ENCODE data around the gene GPC6.

GPC6 gene

GRCh38 chr13:93755341-93755740, 528.7 kb downstream of the GPC6 start:
- no peak for DNase-seq

DNA sequence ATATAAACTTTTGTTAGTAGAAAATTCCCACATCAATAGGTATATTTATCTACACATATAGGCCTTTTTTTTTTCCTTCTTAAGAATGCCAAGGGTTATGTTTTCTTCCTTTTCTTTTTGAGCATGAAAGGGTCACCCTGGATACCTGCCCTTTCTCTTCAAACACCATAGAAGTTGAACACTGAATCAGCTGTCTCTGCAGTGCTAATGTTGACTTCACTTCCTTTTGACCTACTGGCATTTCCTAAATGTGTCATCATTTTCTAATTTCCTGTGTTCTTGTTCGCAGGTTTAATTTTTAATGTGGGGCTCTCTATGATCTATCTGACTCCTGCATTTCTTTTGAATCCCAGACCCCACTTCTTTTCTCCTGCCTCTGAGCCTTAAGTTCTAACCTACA, 532.0 kb downstream of the GPC6 start:
- DNase-seq, result no peak

DNA sequence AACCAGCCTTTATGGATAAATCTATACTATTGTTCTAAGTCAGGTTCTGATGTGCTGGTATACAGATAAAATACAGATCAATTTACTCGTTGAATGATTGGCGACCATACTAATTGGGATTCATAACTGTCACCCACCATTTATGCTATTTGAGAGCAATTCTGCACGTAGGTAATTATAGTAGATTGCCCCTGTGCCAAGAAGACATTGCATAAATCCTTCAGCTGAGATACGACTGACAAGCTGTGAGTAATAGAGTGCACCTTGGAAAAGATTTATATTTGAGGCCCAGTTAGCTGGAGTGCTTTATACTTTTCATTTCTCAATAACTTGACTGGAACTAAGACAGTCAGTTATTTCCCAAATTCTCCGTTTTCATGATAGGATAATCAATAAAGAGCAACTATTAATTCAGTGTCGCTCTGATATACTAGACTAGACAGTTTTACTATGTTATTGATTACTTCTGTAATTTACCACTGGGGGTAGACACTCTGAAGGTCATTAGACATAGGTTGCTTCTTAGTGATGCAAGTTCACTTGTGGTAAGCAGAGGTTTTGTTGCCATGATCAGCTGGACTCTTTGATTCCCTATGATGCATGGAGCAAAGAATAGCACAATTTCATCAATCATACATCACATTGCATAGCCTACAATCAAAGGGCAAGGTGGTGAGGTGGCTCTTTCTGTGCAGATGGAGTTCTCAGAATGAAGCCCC, 536.3 kb downstream of the GPC6 start:
- no peak for DNase-seq

GRCh38 chr13:93765062-93765461, 538.5 kb downstream of the GPC6 start:
- DNase-seq, result no peak

GRCh38 chr13:93765811-93766210, 539.2 kb downstream of the GPC6 start:
- DNase-seq, result no peak

DNA sequence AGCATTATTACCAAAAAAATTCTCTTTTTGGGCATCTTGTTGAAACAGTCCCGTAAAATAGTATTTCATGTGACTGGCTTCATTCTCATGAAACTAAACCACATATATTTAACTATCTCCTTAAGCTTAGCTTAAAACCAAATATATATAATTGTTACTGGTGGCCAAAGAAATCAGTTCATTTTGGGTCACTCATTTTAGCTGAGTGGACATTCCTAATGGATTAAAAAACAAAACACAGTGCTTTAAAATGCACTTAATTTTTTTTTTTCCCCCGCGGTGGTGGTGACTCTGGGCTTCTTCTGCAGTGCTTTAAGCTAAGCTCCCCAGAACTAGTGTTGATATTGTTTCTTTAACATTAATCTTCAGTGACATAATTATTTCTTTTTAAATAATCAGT, 540.1 kb downstream of the GPC6 start:
- no peak for DNase-seq

DNA sequence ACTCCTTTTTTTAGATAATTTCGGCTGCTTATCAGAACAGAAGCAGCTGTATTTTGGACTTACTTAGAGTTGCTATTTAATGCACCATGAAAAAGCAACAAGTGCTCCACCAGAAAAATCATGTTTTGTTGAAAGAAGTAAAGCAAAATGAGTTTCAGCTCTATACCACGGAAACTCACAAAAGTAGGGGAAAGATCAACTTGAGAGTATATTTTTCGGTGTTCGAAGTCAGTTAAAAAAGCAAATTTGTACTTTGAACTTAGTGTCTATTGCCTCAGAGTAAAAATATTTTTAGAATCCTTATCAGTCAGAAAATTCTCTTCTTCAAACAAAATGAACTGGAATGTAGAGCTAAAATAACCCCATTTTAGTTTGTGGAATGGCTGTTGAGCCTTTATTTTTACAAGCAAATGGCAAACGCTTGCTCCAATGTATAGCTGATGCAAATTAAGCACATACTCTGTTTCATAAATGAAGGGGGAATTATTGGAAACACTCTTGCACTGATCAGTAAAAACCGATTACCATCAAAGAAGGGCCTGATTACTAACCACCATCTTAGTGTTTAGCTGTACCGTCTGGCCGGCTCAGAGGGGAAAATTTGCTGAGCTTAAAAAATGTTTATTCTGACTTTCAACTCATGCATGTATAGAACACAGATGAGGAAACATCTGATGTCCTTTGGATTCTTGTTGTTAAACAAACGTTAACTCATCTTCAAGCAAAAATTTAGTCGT, 540.7 kb downstream of the GPC6 start:
- no peak for DNase-seq

DNA sequence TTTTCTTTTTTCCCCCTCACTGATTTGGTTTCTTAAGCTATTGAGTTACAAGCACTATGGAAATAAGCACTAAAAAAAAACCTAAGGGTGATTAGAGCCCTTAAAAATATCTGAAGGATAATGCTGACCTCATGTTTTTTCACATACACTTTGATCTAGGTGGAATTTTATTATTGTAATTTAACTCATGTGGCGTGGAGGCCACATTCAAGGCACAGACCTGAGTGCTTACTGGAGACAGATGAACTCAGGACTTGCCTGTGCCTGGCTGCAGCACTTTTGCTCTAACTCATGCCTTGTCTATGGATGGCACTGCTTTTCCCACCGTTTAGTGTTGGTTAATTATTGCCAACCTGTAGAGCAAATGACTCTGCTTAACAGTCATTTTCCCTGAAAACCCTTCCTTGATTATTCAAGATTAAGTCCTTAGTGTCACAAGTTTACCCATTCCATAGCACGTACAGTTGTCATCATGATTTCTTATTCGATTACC, 541.4 kb downstream of the GPC6 start:
- no peak for DNase-seq

DNA sequence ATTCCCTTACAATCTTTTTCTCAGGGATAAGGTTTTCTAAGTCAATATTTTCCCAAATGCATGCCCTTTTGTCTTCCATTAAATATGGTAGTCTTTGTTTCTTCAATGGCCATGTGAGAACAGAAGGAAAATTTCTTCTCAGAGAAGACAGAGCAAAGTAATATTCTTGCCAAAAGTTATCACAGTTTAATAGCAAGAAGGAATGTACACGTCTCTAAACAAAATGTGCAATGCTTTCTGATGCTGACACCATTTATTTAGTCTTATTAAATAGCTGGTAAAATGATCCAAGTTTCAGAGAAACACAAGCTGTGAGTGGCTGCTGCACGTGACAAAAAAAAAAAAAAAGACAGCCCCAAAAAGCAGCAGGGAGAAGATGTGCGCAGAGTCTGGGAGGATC, 542.5 kb downstream of the GPC6 start:
- DNase-seq, result no peak

GRCh38 chr13:93769607-93770006, 543.0 kb downstream of the GPC6 start:
- no peak for DNase-seq

DNA sequence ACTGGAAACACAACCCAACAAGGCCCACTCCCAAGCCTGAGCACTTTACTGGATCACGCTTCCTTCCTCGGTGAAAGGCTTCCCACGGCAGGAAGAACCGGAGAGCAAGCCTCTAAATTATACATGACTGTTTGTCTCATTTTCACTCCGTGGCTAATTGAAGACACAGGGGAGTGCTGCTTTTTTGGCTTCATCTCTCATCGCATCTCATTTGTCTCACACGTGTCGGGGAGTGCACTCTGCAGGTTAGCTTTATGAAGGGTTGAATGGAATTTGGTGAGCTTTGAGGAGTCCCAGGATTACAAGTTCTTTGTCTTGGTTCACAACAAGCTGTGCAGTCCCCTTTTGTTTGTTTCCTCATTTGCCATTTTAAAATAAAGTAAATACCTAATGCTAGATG, 544.6 kb downstream of the GPC6 start:
- DNase-seq, result no peak

DNA sequence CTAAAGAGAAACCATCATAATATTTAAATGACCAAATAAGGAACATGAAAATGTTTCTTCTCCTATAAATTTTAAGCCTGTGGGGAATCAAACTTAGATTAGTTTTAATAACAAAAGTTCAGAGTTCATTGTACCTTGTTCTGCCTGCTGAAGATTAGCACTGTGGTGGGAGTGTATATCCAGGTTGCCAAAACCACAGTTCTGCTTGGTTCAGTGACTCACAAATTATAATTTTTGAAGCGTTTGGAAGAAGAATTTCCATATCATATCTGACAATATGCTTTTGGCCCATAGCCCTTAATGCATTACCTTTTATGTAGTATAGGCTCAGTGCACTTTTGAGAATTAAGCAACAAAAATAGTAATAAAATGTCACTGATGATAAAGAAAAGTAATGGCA, 545.2 kb downstream of the GPC6 start:
- DNase-seq, result no peak

GRCh38 chr13:93774506-93774905, 547.9 kb downstream of the GPC6 start:
- no peak for DNase-seq

GRCh38 chr13:93775027-93775426, 548.4 kb downstream of the GPC6 start:
- DNase-seq, result no peak

- DNase-seq, result no peak
Measured at GRCh38 chr13:93775507-93776108, 549.0 kb downstream of the GPC6 start.

GRCh38 chr13:93776936-93777335, 550.3 kb downstream of the GPC6 start:
- DNase-seq, result no peak

- DNase-seq, result no peak
Measured at GRCh38 chr13:93777504-93777903, 550.9 kb downstream of the GPC6 start.

- DNase-seq, result no peak
Measured at GRCh38 chr13:93778548-93778947, 551.9 kb downstream of the GPC6 start.

DNA sequence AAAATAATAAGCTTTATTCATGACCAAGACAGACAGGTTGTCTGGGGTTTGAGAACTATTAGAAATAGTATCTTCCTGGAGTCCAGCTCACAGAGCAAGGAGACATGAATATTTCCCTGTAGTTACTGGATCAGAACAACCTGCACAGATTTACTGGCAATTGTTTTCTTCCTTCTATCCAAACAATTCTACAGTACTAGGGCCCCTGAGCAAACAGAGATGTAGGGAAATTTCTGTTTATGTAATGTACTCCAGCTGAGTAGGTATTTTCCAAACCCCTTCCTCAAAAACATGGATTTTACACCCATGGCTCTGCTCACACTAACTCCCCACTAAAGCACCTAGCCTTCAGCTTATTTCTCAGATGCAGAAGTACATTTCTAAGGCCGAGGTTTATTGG, 557.6 kb downstream of the GPC6 start:
- DNase-seq, result no peak

DNA sequence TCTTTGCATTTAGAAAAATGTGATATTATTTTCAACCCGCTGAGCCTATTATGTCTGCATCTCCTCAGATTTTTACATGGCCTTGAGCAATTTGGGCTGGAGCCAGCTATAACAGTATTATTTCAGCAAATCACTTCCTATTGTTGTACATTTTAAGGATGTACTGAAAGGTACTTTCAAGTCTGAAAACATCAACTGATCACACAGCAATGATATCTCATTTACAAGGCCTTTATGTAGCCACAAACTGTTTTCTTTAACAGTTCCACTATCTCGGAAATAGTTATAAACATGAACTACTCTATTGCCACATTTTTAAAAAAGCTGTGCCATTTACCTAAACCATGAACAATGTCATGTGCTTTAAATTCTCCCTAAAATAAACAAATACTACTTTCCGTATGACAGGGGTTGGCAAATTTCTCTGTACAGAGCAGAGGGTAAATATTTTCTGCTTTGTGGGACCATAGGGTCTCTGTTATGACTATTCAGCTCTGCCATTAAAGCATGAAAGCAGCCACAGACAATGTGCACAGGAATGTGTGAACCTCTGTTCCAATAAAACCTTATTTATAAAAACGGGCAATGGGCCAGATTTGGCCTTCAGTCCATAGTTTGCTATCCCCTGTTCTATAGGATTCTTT, 560.4 kb downstream of the GPC6 start:
- DNase-seq, result no peak

DNA sequence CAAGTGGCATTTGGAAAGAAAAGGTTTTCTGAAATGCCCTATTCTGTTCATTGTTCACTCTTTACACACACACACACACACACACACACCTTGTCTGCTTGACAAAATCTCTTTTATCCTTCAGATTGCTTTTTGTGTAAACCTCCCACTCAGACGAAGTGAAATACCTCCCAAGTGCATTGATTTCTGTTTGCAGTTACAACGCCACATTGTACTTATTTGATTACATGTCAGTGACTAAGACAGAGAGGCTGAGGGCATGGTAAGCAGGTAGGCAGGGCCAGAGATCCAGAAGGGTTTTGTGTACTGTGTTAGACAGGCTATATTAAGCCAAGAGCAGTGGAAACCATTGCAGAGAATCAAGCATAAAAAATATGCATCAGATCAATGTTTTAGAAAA, 561.8 kb downstream of the GPC6 start:
- no peak for DNase-seq

- DNase-seq, result no peak
Measured at GRCh38 chr13:93789058-93789457, 562.5 kb downstream of the GPC6 start.

DNA sequence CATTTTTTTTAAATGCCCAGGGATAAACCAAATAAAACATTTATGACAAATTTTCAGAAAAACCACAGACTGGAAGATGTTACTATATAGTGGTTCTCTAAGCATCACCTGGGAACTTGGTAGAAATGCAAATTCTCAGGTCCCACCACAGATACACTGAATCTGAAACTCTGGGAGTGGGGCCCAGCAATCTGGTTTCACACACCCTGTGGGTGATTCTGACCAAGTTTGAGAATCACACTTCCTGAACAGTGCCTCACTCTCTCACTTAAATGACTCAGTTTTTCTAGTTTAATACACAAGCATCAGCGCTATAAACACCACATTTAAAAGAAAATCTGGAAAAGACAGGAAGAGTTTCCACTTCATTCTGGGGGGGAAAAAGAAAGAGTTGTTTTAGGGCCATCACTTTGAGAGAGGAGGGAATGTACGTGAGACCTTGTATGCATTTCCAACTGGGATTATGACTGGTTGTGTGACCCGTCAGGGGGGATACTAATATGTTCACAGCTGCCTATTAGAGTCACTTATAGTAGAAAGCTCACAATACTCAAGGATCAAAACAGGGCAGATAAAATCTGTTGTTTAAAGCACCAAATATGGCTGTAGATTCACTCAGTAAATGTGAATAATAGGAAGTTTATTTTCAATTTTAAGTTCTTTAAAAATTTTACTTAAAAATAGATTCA, 567.7 kb downstream of the GPC6 start:
- DNase-seq, result no peak
